ENCODE data around the gene GIT1. TPM values are rescaled to one million over a fixed set of nuclear protein-coding genes. Genes with fewer than 3 reads are reported as not detected.
A peak's percentile ranks its signal among the peaks of the same experiment; 100 is the strongest.

The GIT1 gene
- total and polyA plus RNA-seq, 2 of the 13 experiments (the other 11 are each of a cell fraction or from before 2014, with no cell fraction given), result 14.2 to 30.8 TPM

DNA sequence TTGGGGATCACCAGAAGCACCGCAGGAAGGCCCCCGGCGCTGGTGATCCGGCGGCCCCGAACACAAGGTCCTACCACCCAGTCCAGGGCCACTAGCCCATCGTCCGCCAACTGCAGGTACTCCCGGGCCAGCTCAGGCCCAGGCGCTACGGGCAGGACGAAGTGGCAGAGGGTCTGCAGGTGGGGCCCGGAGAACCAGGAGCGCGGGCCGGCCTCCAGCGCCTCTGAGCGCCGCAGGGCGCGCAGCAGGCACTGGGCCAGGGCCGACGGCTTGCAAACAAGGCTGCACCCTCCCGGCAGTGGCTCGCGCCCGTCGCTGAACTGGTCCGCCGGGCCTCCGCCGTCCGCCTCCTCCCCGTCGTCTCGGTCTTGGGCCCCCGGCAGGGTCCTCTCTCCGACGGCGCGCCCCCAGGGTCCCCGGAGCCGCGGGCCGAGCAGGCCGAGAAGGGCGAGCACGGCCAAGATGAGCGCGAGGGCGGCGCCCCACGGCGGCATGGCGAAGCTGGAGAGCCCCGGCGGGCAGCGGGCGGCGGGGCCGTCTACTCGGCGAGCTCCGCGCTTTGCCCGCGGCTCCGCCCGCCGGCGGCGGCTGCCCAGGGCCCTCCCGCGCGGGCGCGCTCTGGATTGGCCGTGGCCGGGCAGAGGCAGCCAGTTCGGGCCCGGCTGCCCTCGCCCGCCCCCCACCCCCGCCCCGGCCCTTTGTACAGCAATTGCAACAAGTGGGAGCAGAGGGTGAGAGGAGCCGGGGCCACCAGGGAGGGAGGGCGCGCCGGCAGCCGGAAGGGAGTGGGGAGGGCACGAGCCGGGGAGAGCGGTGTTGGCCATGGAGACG is 22.8 kb downstream of the GIT1 start, which contains the start of gene ABHD15 (continued):
- TF ChIP-seq, protein P1, sequence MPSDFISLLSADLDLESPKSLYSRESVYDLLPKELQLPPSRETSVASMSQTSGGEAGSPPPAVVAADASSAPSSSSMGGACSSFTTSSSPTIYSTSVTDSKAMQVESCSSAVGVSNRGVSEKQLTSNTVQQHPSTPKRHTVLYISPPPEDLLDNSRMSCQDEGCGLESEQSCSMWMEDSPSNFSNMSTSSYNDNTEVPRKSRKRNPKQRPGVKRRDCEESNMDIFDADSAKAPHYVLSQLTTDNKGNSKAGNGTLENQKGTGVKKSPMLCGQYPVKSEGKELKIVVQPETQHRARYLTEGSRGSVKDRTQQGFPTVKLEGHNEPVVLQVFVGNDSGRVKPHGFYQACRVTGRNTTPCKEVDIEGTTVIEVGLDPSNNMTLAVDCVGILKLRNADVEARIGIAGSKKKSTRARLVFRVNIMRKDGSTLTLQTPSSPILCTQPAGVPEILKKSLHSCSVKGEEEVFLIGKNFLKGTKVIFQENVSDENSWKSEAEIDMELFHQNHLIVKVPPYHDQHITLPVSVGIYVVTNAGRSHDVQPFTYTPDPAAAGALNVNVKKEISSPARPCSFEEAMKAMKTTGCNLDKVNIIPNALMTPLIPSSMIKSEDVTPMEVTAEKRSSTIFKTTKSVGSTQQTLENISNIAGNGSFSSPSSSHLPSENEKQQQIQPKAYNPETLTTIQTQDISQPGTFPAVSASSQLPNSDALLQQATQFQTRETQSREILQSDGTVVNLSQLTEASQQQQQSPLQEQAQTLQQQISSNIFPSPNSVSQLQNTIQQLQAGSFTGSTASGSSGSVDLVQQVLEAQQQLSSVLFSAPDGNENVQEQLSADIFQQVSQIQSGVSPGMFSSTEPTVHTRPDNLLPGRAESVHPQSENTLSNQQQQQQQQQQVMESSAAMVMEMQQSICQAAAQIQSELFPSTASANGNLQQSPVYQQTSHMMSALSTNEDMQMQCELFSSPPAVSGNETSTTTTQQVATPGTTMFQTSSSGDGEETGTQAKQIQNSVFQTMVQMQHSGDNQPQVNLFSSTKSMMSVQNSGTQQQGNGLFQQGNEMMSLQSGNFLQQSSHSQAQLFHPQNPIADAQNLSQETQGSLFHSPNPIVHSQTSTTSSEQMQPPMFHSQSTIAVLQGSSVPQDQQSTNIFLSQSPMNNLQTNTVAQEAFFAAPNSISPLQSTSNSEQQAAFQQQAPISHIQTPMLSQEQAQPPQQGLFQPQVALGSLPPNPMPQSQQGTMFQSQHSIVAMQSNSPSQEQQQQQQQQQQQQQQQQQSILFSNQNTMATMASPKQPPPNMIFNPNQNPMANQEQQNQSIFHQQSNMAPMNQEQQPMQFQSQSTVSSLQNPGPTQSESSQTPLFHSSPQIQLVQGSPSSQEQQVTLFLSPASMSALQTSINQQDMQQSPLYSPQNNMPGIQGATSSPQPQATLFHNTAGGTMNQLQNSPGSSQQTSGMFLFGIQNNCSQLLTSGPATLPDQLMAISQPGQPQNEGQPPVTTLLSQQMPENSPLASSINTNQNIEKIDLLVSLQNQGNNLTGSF (CRISPR knock-in tag; IDR thresholded peaks at IDR 0.05), result 0 out of 2 replicates have a peak, but pooled peaks have one; percentile 31
- no peak for TF ChIP-seq ZNF552 (CRISPR knock-in tag; IDR thresholded peaks at IDR 0.05; ENCODE audit: borderline replicate concordance)
- TF ChIP-seq, protein P2, sequence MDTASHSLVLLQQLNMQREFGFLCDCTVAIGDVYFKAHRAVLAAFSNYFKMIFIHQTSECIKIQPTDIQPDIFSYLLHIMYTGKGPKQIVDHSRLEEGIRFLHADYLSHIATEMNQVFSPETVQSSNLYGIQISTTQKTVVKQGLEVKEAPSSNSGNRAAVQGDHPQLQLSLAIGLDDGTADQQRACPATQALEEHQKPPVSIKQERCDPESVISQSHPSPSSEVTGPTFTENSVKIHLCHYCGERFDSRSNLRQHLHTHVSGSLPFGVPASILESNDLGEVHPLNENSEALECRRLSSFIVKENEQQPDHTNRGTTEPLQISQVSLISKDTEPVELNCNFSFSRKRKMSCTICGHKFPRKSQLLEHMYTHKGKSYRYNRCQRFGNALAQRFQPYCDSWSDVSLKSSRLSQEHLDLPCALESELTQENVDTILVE (CRISPR knock-in tag; IDR thresholded peaks at IDR 0.05), result no peak
- TF ChIP-seq, protein P3, sequence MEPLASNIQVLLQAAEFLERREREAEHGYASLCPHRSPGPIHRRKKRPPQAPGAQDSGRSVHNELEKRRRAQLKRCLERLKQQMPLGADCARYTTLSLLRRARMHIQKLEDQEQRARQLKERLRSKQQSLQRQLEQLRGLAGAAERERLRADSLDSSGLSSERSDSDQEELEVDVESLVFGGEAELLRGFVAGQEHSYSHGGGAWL (CRISPR knock-in tag; IDR thresholded peaks at IDR 0.05), result peak; percentile 28; the same call in 1 of the 2 replicates
- TF ChIP-seq TOPORS (CRISPR knock-in tag; IDR thresholded peaks at IDR 0.05), result 0 out of 2 replicates have a peak, but pooled peaks have one; percentile 48
- peak; percentile 24; the same call in 1 of the 2 replicates for TF ChIP-seq SNAPC2 (CRISPR knock-in tag; IDR thresholded peaks at IDR 0.05)
- TF ChIP-seq TRIM24 (CRISPR knock-in tag; IDR thresholded peaks at IDR 0.05), result no peak
- peak; percentile 69 for TF ChIP-seq ZNF746 (CRISPR knock-in tag; IDR thresholded peaks at IDR 0.05)
- TF ChIP-seq EHMT2 (IDR thresholded peaks at IDR 0.05; ENCODE audit: borderline replicate concordance, low read depth, low read length), result no peak
- no peak for TF ChIP-seq SNAI1 (CRISPR knock-in tag; IDR thresholded peaks at IDR 0.05; ENCODE audit: borderline replicate concordance)
- no peak; the same call in 1 of the 2 replicates for TF ChIP-seq ZFX (CRISPR knock-in tag; IDR thresholded peaks at IDR 0.05; ENCODE audit: low read depth)
- TF ChIP-seq MEIS2 (CRISPR knock-in tag; IDR thresholded peaks at IDR 0.05), result 0 out of 2 replicates have a peak, but pooled peaks have one; percentile 34
- peak; percentile 75; the same call in 1 of the 2 replicates for TF ChIP-seq EED (CRISPR knock-in tag; IDR thresholded peaks at IDR 0.05)
- peak; percentile 94; the same call in 1 of the 2 replicates for TF ChIP-seq ZNF225 (CRISPR knock-in tag; IDR thresholded peaks at IDR 0.05)
- TF ChIP-seq ZNF629 (CRISPR knock-in tag; conservative IDR thresholded peaks at IDR 0.05), result 0 out of 2 replicates have a peak, but pooled peaks have one; percentile 22
- TF ChIP-seq ZNF460 (CRISPR knock-in tag; IDR thresholded peaks at IDR 0.05; ENCODE audit: borderline replicate concordance), result no peak
- peak; percentile 46; the same call in 1 of the 2 replicates for TF ChIP-seq HES4 (CRISPR knock-in tag; IDR thresholded peaks at IDR 0.05; ENCODE audit: borderline replicate concordance)
- no peak for TF ChIP-seq SAP130 (CRISPR knock-in tag; IDR thresholded peaks at IDR 0.05; ENCODE audit: low read depth)
- peak; percentile 34; the same call in 1 of the 2 replicates for TF ChIP-seq TARDBP (CRISPR knock-in tag; IDR thresholded peaks at IDR 0.05)
- TF ChIP-seq HNRNPLL (IDR thresholded peaks at IDR 0.05; ENCODE audit: low read depth, low read length, poor library complexity, severe bottlenecking), result no peak
- TF ChIP-seq TGIF2 (CRISPR knock-in tag; IDR thresholded peaks at IDR 0.05), result no peak
- TF ChIP-seq, protein P4, sequence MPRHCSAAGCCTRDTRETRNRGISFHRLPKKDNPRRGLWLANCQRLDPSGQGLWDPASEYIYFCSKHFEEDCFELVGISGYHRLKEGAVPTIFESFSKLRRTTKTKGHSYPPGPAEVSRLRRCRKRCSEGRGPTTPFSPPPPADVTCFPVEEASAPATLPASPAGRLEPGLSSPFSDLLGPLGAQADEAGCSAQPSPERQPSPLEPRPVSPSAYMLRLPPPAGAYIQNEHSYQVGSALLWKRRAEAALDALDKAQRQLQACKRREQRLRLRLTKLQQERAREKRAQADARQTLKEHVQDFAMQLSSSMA (CRISPR knock-in tag; IDR thresholded peaks at IDR 0.05), result peak; percentile 74; the same call in 1 of the 2 replicates
- TF ChIP-seq ZKSCAN1 (IDR thresholded peaks at IDR 0.05; ENCODE audit: low read length), result no peak
